Karpas-422 (cell line): Measurements from ENCODE around the gene LPP. TPM values are rescaled to one million over a fixed set of nuclear protein-coding genes. Genes with fewer than 3 reads are reported as not detected.

Source experiments
- DNase-seq: peaks from one replicate; pipeline ENCODE4 v3.0.0-alpha.2; 2015
- H2AFZ ChIP-seq: fragments of 200-600 bp; sonication (generic); 2 replicates; pipeline ENCODE4 v1.6.1; 2014; ENCODE audit warnings: antibody characterized with exemption, low read length, mixed read lengths
- H3K27ac ChIP-seq: fragments of 200-600 bp; sonication (generic); 2 replicates; pipeline ENCODE4 v1.5.1; 2014; ENCODE audit warnings: mild to moderate bottlenecking, low read length, moderate library complexity
- H3K27me3 ChIP-seq: fragments of 200-600 bp; sonication (generic); 2 replicates; pipeline ENCODE4 v1.6.1; 2014; ENCODE audit warnings: low read length, mixed read lengths
- H3K36me3 ChIP-seq: fragments of 200-600 bp; sonication (generic); 2 replicates; pipeline ENCODE4 v1.6.1; 2014; ENCODE audit warnings: low read length, mixed read lengths; ENCODE audit not compliant: insufficient read depth
- H3K4me1 ChIP-seq: fragments of 200-600 bp; sonication (generic); 2 replicates; pipeline ENCODE4 v1.6.1; 2014; ENCODE audit warnings: mild to moderate bottlenecking, low read length, mixed read lengths
- H3K4me2 ChIP-seq: fragments of 200-600 bp; sonication (generic); 2 replicates; pipeline ENCODE4 v1.6.1; 2014; ENCODE audit warnings: low read length, low read depth, mild to moderate bottlenecking; ENCODE audit not compliant: poor library complexity, severe bottlenecking
- H3K4me3 ChIP-seq: fragments of 200-600 bp; sonication (generic); 2 replicates; pipeline ENCODE4 v1.5.1; 2014; ENCODE audit warnings: mild to moderate bottlenecking, antibody characterized with exemption, low read length, mixed read lengths
- H3K79me2 ChIP-seq: fragments of 200-600 bp; sonication (generic); 2 replicates; pipeline ENCODE4 v1.6.1; 2014; ENCODE audit warnings: mild to moderate bottlenecking, low read length, mixed read lengths
- H3K9ac ChIP-seq: fragments of 200-600 bp; sonication (generic); 2 replicates; pipeline ENCODE4 v1.6.0; 2014; ENCODE audit warnings: low read length
- H3K9me2 ChIP-seq: fragments of 200-600 bp; sonication (generic), shearing (Covaris generic); replicated peaks from 2 replicates; pipeline ENCODE4 v1.6.0; 2014; ENCODE audit warnings: mild to moderate bottlenecking, low read length, moderate library complexity; ENCODE audit not compliant: insufficient read depth
- H3K9me3 ChIP-seq: fragments of 300-700, 200-600 bp; sonication (generic); 2 replicates; pipeline ENCODE4 v1.6.1; 2014; ENCODE audit warnings: low read length, mixed read lengths
- H4K20me1 ChIP-seq: fragments of 200-600 bp; sonication (generic); 2 replicates; pipeline ENCODE4 v1.6.1; 2014; ENCODE audit warnings: mild to moderate bottlenecking, antibody characterized with exemption, low read length, low read depth; ENCODE audit not compliant: insufficient read depth
- total RNA-seq: library from RNA; depleted of rRNA; stranded (reverse); fragments of >200 nt; shearing (Covaris generic); gene quantifications from 2 replicates; pipeline ENCODE4 v1.2.3, GENCODE V29; 2014; ENCODE audit warnings: low replicate concordance

The LPP gene
- total RNA-seq, 1 experiment from 2014 or later = 88.5 TPM

DNA sequence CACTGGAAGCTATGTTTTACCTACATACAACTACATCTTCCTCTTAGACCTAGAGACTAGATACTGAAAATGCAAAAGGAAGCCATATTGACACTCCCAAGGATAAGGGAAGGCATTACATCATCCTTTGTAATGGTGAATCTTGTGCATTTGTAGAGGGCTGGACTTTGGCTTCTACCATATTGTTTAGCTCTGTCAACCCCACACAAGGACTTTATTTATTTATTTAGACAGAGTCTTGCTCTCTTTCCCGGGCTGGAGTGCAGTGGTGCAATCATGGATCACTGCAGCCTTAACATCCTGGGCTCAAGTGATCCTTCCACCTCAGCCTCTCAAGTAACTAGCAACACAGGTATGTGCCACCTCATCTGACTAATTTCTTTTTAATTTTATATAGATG, 686.3 kb downstream of the LPP start:
- H4K20me1 ChIP-seq = no peaks in the 10 kb centered on the region
- H3K9me2 ChIP-seq = no peaks in the 10 kb centered on the region
- H3K4me1 ChIP-seq = peaks cover 15% of the 10 kb centered on the region
- H3K4me3 ChIP-seq = no peak overlapping the region
- no peak overlapping the region for H3K27ac ChIP-seq
- H3K9ac ChIP-seq = no peak overlapping the region
- no peak overlapping the region for H3K4me2 ChIP-seq
- H2AFZ ChIP-seq = no peak overlapping the region
- H3K79me2 ChIP-seq = no peaks in the 10 kb centered on the region
- no peaks in the 10 kb centered on the region for H3K9me3 ChIP-seq
- no peak for DNase-seq
- H3K27me3 ChIP-seq = no peaks in the 10 kb centered on the region
- H3K36me3 ChIP-seq = no peaks in the 10 kb centered on the region

DNA sequence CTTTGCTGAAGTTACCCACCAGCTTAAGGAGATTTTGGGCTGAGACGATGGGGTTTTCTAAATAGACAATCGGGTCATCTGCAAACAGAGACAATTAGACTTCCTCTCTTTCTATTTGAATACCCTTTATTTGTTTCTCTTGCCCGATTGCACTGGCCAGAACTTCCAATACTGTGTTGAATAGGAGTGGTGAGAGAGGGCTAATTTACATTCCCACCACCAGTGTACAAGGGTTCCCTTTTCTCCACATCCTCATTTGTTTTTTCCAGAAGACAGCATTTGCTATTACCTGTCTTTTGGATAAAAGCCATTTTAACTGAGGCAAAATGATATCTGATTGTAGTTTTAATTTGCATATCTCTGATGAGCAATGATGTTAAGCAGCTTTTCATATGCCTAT, 687.9 kb downstream of the LPP start:
- Histone ChIP-seq H3K4me3 (no peak overlapping the region), H3K4me2 (peak overlapping the region; percentile 2), H3K9me3 (no peaks in the 10 kb centered on the region), H3K9me2 (no peaks in the 10 kb centered on the region), H3K9ac (no peak overlapping the region), H4K20me1 (no peaks in the 10 kb centered on the region), H3K4me1 (peaks cover 15% of the 10 kb centered on the region), H3K36me3 (no peaks in the 10 kb centered on the region), H3K27ac (no peak overlapping the region), H2AFZ (no peak overlapping the region), H3K79me2 (no peaks in the 10 kb centered on the region), H3K27me3 (no peaks in the 10 kb centered on the region)
- DNase-seq = no peak

DNA sequence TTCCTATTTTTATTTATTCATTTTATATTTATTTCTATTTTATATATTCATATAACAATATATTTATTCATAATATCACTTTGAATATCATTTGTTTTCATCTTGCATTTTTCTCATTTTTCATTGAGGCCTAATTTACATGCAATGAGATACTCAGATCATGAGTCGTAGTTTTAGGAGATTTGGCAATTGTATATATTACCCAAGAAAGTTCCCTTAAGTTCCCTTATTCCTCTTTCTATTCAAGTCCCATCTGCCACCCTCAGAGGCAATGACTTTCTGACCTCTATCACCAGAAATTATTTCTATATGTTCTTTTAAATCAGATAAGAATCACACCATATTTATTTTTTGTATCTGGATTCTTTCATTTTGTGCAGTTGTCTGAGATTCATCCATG, 688.7 kb downstream of the LPP start:
- H2AFZ ChIP-seq = no peak overlapping the region
- no peaks in the 10 kb centered on the region for H3K36me3 ChIP-seq
- H3K27ac ChIP-seq = no peak overlapping the region
- H3K4me2 ChIP-seq = no peak overlapping the region
- no peak overlapping the region for H3K9ac ChIP-seq
- H3K4me1 ChIP-seq = peaks cover 12% of the 10 kb centered on the region
- H3K4me3 ChIP-seq = no peak overlapping the region
- no peaks in the 10 kb centered on the region for H4K20me1 ChIP-seq
- DNase-seq = no peak
- H3K9me2 ChIP-seq = no peaks in the 10 kb centered on the region
- H3K9me3 ChIP-seq = no peaks in the 10 kb centered on the region
- no peaks in the 10 kb centered on the region for H3K27me3 ChIP-seq
- no peaks in the 10 kb centered on the region for H3K79me2 ChIP-seq

- H3K4me1 ChIP-seq = peaks cover 9% of the 10 kb centered on the region
- H3K79me2 ChIP-seq = no peaks in the 10 kb centered on the region
- no peaks in the 10 kb centered on the region for H3K27me3 ChIP-seq
- H2AFZ ChIP-seq = no peak overlapping the region
- no peaks in the 10 kb centered on the region for H3K36me3 ChIP-seq
- H3K9me3 ChIP-seq = no peaks in the 10 kb centered on the region
- H3K4me2 ChIP-seq = no peak overlapping the region
- no peak for DNase-seq
- no peak overlapping the region for H3K4me3 ChIP-seq
- no peak overlapping the region for H3K9ac ChIP-seq
- H3K27ac ChIP-seq = no peak overlapping the region
- no peaks in the 10 kb centered on the region for H3K9me2 ChIP-seq
- no peaks in the 10 kb centered on the region for H4K20me1 ChIP-seq
These were observed 690.1 kb downstream of the LPP start for GRCh38 chr3:188844096-188844495.

- Histone ChIP-seq H3K4me3 (no peak overlapping the region), H3K4me2 (no peak overlapping the region), H3K27me3 (no peaks in the 10 kb centered on the region), H3K36me3 (no peaks in the 10 kb centered on the region), H3K4me1 (peaks cover 9% of the 10 kb centered on the region), H3K9me2 (no peaks in the 10 kb centered on the region), H3K9me3 (no peaks in the 10 kb centered on the region), H2AFZ (no peak overlapping the region), H3K27ac (no peak overlapping the region), H3K79me2 (no peaks in the 10 kb centered on the region), H3K9ac (no peak overlapping the region), H4K20me1 (no peaks in the 10 kb centered on the region)
- DNase-seq = no peak
These were observed 691.6 kb downstream of the LPP start for GRCh38 chr3:188845514-188845913.

- no peaks in the 10 kb centered on the region for H3K4me1 ChIP-seq
These were observed 695.0 kb downstream of the LPP start for GRCh38 chr3:188848947-188849346.

GRCh38 chr3:188853856-188854771, 700.2 kb downstream of the LPP start:
- H3K4me1 ChIP-seq = no peaks in the 10 kb centered on the region
- no peaks in the 10 kb centered on the region for H3K9me3 ChIP-seq
- no peak overlapping the region for H3K27ac ChIP-seq
- no peaks in the 10 kb centered on the region for H3K9me2 ChIP-seq
- no peak overlapping the region for H3K4me3 ChIP-seq
- no peak overlapping the region for H2AFZ ChIP-seq
- no peaks in the 10 kb centered on the region for H3K79me2 ChIP-seq
- no peak overlapping the region for H3K9ac ChIP-seq
- H3K4me2 ChIP-seq = no peak overlapping the region
- H3K27me3 ChIP-seq = no peaks in the 10 kb centered on the region
- no peaks in the 10 kb centered on the region for H4K20me1 ChIP-seq
- H3K36me3 ChIP-seq = no peaks in the 10 kb centered on the region
- DNase-seq = no peak

More at GRCh38 chr3:188848947-188849346, 695.0 kb downstream of the LPP start:
- Histone ChIP-seq H3K36me3 (no peaks in the 10 kb centered on the region), H3K9me3 (no peaks in the 10 kb centered on the region), H3K9me2 (no peaks in the 10 kb centered on the region), H3K4me3 (no peak overlapping the region), H3K27me3 (no peaks in the 10 kb centered on the region), H3K27ac (no peak overlapping the region), H3K4me2 (no peak overlapping the region), H2AFZ (no peak overlapping the region), H4K20me1 (no peaks in the 10 kb centered on the region), H3K9ac (no peak overlapping the region), H3K79me2 (no peaks in the 10 kb centered on the region)
- no peak for DNase-seq

DNA sequence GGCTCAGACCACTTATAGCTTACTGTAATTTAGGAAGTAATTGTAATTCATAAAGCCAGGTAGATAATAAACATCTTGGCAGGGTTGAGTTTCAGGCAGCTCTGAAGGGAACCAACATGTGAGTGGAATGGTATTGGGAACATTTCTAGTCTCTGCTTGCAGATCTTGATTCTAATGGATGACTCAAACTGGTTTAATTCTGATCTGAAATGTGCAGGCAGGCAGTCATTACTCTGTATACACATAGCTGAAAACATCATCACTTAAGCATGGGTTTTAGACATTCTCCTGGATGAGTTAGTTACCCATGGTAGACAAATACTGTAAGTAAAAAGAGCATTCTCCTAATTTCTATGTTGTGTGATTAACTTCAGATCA, 700.8 kb downstream of the LPP start:
- DNase-seq = no peak

More for the DNA sequence above, 700.8 kb downstream of the LPP start:
- H3K4me1 ChIP-seq = no peaks in the 10 kb centered on the region
- H3K36me3 ChIP-seq = no peaks in the 10 kb centered on the region
- H3K9ac ChIP-seq = no peak overlapping the region
- no peaks in the 10 kb centered on the region for H4K20me1 ChIP-seq
- no peak overlapping the region for H3K4me3 ChIP-seq
- no peaks in the 10 kb centered on the region for H3K79me2 ChIP-seq
- H3K4me2 ChIP-seq = no peak overlapping the region
- H3K27me3 ChIP-seq = no peaks in the 10 kb centered on the region
- no peaks in the 10 kb centered on the region for H3K9me3 ChIP-seq
- no peaks in the 10 kb centered on the region for H3K9me2 ChIP-seq
- H2AFZ ChIP-seq = no peak overlapping the region
- no peak overlapping the region for H3K27ac ChIP-seq
